Fibroblast of upper back skin (primary cell): Measurements from ENCODE around the gene HMBS.
"Not testable (repeated sequence)": the region's sequence is repeated elsewhere in the genome, so short reads cannot be mapped to it uniquely, and the experiment has no call there.

Source experiments
- DNase-seq: peaks from one replicate; pipeline ENCODE4 v3.0.0-alpha.2; 2013

The HMBS gene

GRCh38 chr11:119103161-119103664 is 18.5 kb downstream of the HMBS start:
- not testable (repeated sequence) for DNase-seq

GRCh38 chr11:119103793-119104192 is 19.1 kb downstream of the HMBS start:
- no peak for DNase-seq

- peak; percentile 90 for DNase-seq
Observed at GRCh38 chr11:119106564-119107537, 22.2 kb downstream of the HMBS start, which contains the start of gene C2CD2L. Gene C2CD2L, plus strand, starts transcription at chr11:119107344. Its CDS starts 398 bp downstream, at chr11:119107742.

DNA sequence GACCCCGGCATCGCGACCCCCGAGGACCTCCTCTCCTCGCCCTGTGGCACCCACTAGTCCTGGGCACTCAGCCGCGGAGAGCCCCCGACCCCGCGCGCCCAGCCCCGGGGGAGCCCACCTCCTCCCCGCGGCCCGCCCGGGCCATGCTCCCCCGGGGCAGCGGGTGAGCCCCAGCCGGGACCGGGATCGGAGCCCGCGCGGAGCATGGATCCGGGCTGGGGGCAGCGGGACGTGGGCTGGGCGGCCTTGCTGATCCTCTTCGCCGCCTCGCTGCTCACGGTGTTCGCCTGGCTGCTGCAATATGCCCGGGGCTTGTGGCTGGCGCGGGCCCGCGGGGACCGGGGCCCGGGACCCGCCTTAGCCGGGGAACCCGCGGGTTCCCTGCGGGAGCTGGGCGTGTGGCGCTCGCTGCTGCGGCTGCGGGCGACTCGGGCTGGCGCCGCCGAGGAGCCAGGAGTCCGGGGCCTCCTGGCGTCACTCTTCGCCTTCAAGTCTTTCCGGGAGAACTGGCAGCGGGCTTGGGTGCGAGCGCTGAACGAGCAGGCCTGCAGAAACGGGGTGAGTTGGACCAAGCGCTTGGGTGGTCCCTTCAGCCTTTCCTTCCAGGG is 23.0 kb downstream of the HMBS start:
- DNase-seq, result no peak

- no peak for DNase-seq
Observed at GRCh38 chr11:119108146-119108856, 23.6 kb downstream of the HMBS start.

DNA sequence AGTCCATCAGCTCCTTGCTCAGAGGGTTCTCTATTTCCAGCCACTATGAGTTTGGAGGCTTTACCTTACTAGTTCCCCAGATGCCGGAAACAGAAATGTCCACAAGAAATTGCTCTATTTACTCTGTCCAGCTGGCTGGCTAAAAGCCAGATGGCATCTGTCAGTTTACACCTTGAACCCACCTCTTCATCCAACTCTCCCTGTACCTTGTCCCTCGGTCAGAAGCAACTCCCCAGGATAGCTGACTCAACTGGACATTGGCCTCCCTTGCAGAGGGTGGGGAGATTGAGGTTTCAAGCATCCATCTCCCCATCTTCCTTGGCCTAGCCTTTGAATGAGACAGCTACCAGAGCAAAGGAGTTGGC is 24.2 kb downstream of the HMBS start:
- DNase-seq, result no peak

DNA sequence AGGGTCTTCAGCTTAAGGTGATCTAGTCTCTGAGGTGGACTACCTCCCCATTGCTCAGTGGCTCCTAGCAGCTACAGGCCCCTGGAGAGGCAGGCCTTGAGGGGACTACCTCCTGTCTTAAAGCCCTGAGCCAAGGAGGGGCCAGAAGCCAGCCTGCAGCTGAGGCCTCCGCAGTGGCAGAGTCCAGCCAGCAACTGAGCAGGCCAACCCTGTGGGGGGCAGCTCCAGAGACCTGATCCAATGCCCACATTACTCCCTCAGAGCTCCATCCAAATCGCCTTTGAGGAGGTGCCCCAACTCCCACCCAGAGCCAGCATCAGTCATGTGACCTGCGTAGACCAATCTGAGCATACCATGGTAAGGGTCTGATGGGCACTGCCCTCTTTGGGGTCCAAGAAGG is 25.2 kb downstream of the HMBS start:
- no peak for DNase-seq

DNA sequence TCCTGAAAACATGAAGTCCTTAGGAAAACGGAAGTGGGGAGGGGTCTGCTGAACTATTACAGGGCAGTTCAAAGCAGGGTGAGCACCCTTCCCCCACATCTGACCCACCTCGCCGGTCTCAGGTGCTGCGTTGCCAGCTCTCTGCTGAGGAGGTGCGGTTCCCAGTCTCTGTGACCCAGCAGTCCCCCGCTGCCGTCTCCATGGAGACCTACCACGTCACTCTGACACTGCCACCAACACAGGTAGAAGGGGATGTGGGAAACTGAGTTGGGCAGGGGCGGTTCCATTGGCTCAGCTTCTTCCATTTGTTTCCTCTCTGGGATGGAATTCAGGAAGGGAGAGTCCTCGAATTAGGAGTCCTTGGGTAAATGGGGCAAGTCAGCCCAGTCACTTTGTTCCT is 25.8 kb downstream of the HMBS start:
- DNase-seq, result no peak

DNA sequence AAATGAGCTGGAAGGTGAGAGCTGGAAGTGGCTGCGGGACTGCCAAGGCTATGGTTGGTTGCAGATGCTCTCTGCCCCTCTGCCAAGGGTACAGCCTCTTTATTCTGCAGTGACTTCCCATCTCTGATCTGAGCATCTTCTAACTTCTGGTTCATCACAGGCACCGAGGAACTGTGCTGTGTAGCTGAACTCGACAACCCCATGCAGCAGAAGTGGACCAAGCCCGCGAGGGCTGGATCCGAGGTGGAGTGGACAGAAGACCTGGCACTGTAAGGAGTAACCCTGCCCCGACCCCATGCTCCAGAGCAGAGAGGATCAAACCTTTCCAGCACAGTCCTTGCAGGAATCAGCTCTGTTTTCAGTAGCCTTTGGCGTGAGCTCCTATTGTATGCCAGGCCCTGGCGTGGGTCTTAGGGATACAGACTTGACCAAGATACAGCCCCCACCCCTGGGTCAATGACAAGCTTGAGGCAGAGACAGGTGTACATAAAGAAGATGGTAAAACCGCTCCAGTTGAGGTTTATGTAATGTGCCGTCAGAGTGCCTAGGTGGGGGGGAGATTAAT is 26.8 kb downstream of the HMBS start:
- no peak for DNase-seq

- no peak for DNase-seq
Observed at GRCh38 chr11:119112314-119113020, 27.8 kb downstream of the HMBS start.

- no peak for DNase-seq
Observed at GRCh38 chr11:119113716-119114115, 29.0 kb downstream of the HMBS start.

DNA sequence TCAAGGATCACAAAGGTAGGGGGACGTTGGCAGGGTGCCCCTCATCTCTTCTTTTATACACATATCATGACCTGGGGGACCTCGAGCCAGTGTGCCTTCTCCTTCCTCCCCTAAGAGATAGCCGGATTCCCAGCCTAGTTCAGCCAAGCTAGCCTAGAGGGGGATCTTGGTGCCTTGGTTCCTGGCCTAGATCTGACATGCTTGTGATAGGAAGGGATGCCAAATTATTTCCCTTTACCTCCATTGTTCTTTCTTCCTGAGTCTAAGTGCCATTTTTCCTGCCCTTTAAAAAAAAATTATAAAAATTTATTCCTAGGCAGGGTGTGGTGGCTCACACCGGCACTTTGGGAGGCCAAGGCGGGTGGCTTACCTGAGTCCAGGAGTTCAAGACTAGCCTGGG is 29.7 kb downstream of the HMBS start:
- no peak for DNase-seq

- DNase-seq, result no peak
Observed at GRCh38 chr11:119115484-119116234, 31.0 kb downstream of the HMBS start.

DNA sequence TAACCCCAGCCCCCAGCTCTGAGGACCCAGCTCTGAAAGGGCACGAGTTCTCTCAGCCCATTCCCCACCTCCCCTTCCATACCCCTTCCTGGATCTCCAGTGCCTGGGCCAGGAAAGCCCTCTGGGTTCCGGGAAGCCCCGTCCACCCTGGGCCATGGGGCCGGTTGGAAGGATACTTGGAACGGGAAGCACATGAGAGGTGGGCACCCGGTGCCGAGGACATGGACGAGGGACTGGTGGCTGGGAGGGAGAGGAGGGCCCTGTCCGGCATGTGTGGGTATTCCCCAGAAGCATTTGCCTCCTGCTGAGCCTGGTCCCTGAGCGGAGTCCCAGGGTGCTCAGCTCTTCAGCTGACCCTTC is 31.5 kb downstream of the HMBS start:
- DNase-seq, result no peak

DNA sequence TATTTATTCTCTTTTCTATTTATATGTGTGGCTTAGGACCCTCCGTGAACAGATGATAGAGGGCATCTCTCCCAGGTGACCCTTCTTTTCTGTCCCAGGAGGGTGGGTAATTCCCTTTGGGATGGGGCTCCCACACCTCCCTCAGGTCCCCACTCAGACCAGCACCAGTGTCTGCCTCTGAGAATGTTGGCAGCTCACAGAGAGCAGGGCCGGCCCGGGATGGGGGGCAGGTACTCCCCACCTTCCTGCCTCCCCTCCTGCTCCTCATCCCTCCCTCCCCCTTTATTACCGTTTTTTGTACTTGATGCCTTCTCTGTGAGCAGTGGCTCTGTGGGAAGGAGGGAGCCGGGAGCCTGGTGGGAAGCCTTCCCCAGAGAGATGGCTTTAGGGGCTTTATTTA is 31.9 kb downstream of the HMBS start:
- DNase-seq, result no peak

DNA sequence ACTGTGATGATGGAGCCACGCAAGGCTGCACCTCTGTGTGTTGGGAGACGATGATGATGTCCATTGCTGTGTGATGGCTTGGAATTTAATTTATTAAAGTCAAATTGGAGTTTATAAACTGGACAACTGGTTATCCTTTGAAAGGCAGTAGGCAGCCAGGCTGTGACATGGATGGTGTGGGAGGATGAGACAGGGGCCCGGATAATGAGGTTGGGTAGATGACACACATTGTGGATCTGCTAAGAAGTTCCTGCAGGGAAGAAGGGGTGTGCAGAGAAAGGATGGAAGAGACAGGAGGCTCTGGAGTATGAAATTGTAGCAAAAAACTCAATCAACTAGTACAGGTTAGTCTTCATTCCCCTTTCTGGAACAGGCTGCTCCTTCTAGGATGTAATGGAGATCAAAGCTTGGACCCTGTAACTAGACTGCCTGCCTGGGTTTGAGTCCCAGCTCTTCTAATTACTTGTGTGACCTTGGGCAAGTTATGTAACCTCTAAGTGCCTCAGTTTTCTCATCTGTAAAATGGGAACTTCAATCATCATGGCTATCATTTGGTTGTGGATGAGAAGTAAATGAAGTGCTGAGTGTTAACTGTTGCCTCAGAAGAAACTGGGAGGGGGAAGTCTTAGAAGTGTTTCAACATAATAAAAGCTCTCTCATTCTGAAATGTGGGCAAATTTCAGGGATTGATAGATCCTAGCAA is 32.5 kb downstream of the HMBS start:
- no peak for DNase-seq

DNA sequence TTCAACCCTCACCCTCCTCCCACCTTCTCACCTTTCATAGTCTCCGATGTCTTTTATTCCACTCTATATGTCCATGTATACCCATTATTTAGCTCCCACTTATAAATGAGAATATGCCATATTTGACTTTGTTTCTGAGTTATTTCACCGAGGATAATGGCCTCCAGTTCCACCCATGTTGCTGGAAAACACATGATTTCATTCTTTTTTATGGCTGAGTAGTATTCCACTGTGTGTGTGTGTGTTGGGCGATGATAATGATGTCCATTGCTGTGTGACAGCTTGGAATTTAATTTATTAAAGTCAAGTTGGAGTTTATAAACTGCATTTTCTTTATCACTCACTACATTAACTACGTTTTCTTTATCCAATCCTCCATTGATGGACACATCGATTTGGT is 33.5 kb downstream of the HMBS start:
- DNase-seq, result no peak

DNA sequence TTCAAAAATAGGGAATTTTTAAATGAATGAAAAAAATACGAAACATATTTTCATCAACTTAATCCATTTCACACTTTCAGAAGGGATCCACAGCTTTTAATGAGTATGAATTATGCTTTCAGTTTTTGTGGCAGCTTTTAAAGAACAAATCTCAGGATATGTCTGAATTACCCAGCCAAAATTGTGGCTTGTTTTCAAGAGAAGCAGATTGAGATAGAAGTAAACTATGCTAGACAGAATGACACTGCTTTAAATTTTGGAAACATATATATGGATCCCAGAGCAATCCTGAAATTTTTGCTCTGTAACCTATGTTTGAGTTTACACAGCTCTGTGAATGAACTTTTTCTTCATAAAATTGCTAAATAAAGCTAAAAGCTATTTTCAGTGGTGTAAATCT is 34.3 kb downstream of the HMBS start:
- no peak for DNase-seq

DNA sequence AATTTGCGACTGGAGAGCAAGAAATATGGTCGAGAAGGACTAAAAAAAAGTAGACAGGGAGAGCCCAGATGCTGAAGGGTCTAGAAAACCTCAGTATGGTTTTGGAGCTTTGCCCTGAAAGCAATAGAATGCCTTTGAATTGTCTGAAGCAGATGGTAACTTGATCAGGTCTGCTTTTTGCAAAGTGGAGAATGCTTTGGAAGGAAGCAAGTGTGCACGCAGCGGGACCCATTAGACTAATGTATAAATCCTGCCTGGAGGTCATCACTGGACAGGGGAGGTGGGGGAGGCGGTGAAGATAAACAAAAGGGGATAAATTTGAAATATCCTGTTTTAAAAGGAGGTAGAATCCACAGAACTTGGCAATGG is 35.9 kb downstream of the HMBS start:
- peak; percentile 84 for DNase-seq

- DNase-seq, result peak; percentile 99
Observed at GRCh38 chr11:119121008-119121810, 36.5 kb downstream of the HMBS start, which contains the start of gene HINFP. Gene HINFP, plus strand, starts transcription at chr11:119121580. Its CDS starts 5,365 bp downstream, at chr11:119126945.
